ENCODE measurements around the gene HOXA3. TPM values are rescaled to one million over a fixed set of nuclear protein-coding genes. Genes with fewer than 3 reads are reported as not detected.
A peak's percentile ranks its signal among the peaks of the same experiment; 100 is the strongest.

HOXA3 gene
- polyA plus RNA-seq, 6 donors from 2014 or later, result not detected

GRCh38 chr7:27172823-27173510 lies 20.6 kb upstream of the HOXA3 start:
- Mint-ChIP-seq H3K9me3 (peaks cover 2 to 22% (median 5%) of the 10 kb centered on the region in 7 donors), H3K36me3 (peaks cover 0 to 18% of the 10 kb centered on the region in 2 donors), H3K4me1 (peaks cover 20 to 24% (median 22%) of the 10 kb centered on the region in 3 donors), H3K27ac (peak overlapping the region in 1 of 6 donors; percentile 96), H3K4me3 (peak overlapping the region in 6 of 8 donors; percentile 42 to 78 (median 69)), H3K27me3 (peaks cover 52 to 83% (median 62%) of the 10 kb centered on the region in 3 donors)
- ATAC-seq (ENCODE audit: low read depth in 2 of 2), result peak; percentile 14 to 25
- no peak for DNase-seq

GRCh38 chr7:27172315-27172774 lies 20.0 kb upstream of the HOXA3 start:
- Mint-ChIP-seq H3K4me1 (peaks cover 20 to 24% (median 23%) of the 10 kb centered on the region in 3 donors), H3K27me3 (peaks cover 46 to 83% (median 59%) of the 10 kb centered on the region in 3 donors), H3K27ac (peak overlapping the region in 4 of 6 donors; percentile 9 to 97 (median 89)), H3K36me3 (peaks cover 0 to 19% of the 10 kb centered on the region in 2 donors), H3K4me3 (peak overlapping the region; percentile 57 to 83 (median 76)), H3K9me3 (peaks cover 2 to 28% (median 5%) of the 10 kb centered on the region in 7 donors)
- no peak for ATAC-seq (ENCODE audit: low read depth in 2 of 2)
- no peak for DNase-seq

- Mint-ChIP-seq H3K27ac (peak overlapping the region in 4 of 6 donors; percentile 9 to 97 (median 89)), H3K9me3 (peaks cover 5 to 28% (median 7%) of the 10 kb centered on the region in 7 donors), H3K4me1 (peaks cover 24 to 29% (median 24%) of the 10 kb centered on the region in 3 donors), H3K27me3 (peaks cover 40 to 83% (median 62%) of the 10 kb centered on the region in 3 donors), H3K4me3 (peak overlapping the region; percentile 57 to 83 (median 73)), H3K36me3 (peaks cover 0 to 24% of the 10 kb centered on the region in 2 donors)
- ATAC-seq (ENCODE audit: low read depth in 2 of 2) (no peak), DNase-seq (no peak)
Measured at GRCh38 chr7:27171637-27172314, 19.4 kb upstream of the HOXA3 start.

- H3K27ac Mint-ChIP-seq, result peak overlapping the region in 4 of 6 donors; percentile 3 to 97 (median 89)
- DNase-seq (no peak), ATAC-seq (ENCODE audit: low read depth in 2 of 2) (no peak)
- peaks cover 0 to 24% of the 10 kb centered on the region in 2 donors for H3K36me3 Mint-ChIP-seq
- H3K27me3 Mint-ChIP-seq, result peaks cover 36 to 79% (median 60%) of the 10 kb centered on the region in 3 donors
- peaks cover 24 to 29% (median 24%) of the 10 kb centered on the region in 3 donors for H3K4me1 Mint-ChIP-seq
- H3K4me3 Mint-ChIP-seq, result peak overlapping the region in 3 of 8 donors; percentile 58 to 83 (median 77)
- peaks cover 5 to 28% (median 7%) of the 10 kb centered on the region in 7 donors for H3K9me3 Mint-ChIP-seq
Measured at GRCh38 chr7:27171325-27171636, 18.9 kb upstream of the HOXA3 start.

- Mint-ChIP-seq H3K9me3 (peaks cover 5 to 28% (median 7%) of the 10 kb centered on the region in 7 donors), H3K27ac (peak overlapping the region in 5 of 6 donors; percentile 54 to 96 (median 76)), H3K36me3 (peaks cover 2 to 24% of the 10 kb centered on the region in 2 donors), H3K4me3 (peak overlapping the region in 2 of 8 donors; percentile 68 to 83), H3K27me3 (peaks cover 30 to 76% (median 54%) of the 10 kb centered on the region in 3 donors), H3K4me1 (peaks cover 24 to 29% (median 24%) of the 10 kb centered on the region in 3 donors)
- DNase-seq (no peak), ATAC-seq (ENCODE audit: low read depth in 2 of 2) (no peak)
Measured at GRCh38 chr7:27170426-27171324, 18.3 kb upstream of the HOXA3 start.

- peaks cover 4 to 24% of the 10 kb centered on the region in 2 donors for H3K36me3 Mint-ChIP-seq
- H3K27ac Mint-ChIP-seq, result peak overlapping the region in 5 of 6 donors; percentile 31 to 91 (median 66)
- ATAC-seq (ENCODE audit: low read depth in 2 of 2) (no peak), DNase-seq (no peak)
- peaks cover 5 to 28% (median 7%) of the 10 kb centered on the region in 7 donors for H3K9me3 Mint-ChIP-seq
- peaks cover 27 to 71% (median 45%) of the 10 kb centered on the region in 3 donors for H3K27me3 Mint-ChIP-seq
- H3K4me1 Mint-ChIP-seq, result peaks cover 22 to 27% (median 24%) of the 10 kb centered on the region in 3 donors
- peak overlapping the region in 2 of 8 donors; percentile 68 to 83 for H3K4me3 Mint-ChIP-seq
Measured at GRCh38 chr7:27169658-27170425, 17.5 kb upstream of the HOXA3 start.

- DNase-seq (no peak), ATAC-seq (ENCODE audit: low read depth in 2 of 2) (no peak)
- Mint-ChIP-seq H3K4me3 (peak overlapping the region; percentile 1 to 87 (median 68)), H3K27me3 (peaks cover 32 to 71% (median 54%) of the 10 kb centered on the region in 3 donors), H3K27ac (peak overlapping the region in 5 of 6 donors; percentile 19 to 97 (median 90)), H3K9me3 (peaks cover 5 to 34% (median 7%) of the 10 kb centered on the region in 7 donors), H3K4me1 (peaks cover 28 to 32% (median 30%) of the 10 kb centered on the region in 3 donors), H3K36me3 (peaks cover 4 to 24% of the 10 kb centered on the region in 2 donors)
Measured at GRCh38 chr7:27168265-27168947, 16.0 kb upstream of the HOXA3 start.

- Mint-ChIP-seq H3K4me1 (peaks cover 28 to 32% (median 30%) of the 10 kb centered on the region in 3 donors), H3K36me3 (peaks cover 4 to 24% of the 10 kb centered on the region in 2 donors), H3K27me3 (peaks cover 36 to 77% (median 59%) of the 10 kb centered on the region in 3 donors), H3K4me3 (peak overlapping the region in 3 of 8 donors; percentile 60 to 87 (median 76)), H3K27ac (peak overlapping the region in 5 of 6 donors; percentile 27 to 97 (median 89)), H3K9me3 (peaks cover 5 to 34% (median 7%) of the 10 kb centered on the region in 7 donors)
- ATAC-seq (ENCODE audit: low read depth in 2 of 2), result no peak
- DNase-seq, result no peak
Measured at GRCh38 chr7:27167916-27168264, 15.5 kb upstream of the HOXA3 start.

- H3K4me1 Mint-ChIP-seq, result peaks cover 21 to 24% (median 23%) of the 10 kb centered on the region in 3 donors
- peak overlapping the region in 4 of 6 donors; percentile 64 to 98 (median 93) for H3K27ac Mint-ChIP-seq
- H3K27me3 Mint-ChIP-seq, result peaks cover 33 to 76% (median 57%) of the 10 kb centered on the region in 3 donors
- ATAC-seq (ENCODE audit: low read depth in 2 of 2) (no peak), DNase-seq (no peak)
- H3K4me3 Mint-ChIP-seq, result peak overlapping the region in 6 of 8 donors; percentile 16 to 87 (median 60)
- H3K36me3 Mint-ChIP-seq, result peaks cover 4 to 17% of the 10 kb centered on the region in 2 donors
- peaks cover 0 to 28% (median 5%) of the 10 kb centered on the region in 7 donors for H3K9me3 Mint-ChIP-seq
Measured at GRCh38 chr7:27166531-27167505, 14.4 kb upstream of the HOXA3 start.

GRCh38 chr7:27165996-27166530 lies 13.7 kb upstream of the HOXA3 start:
- no peak for DNase-seq
- peaks cover 17 to 21% (median 20%) of the 10 kb centered on the region in 3 donors for H3K4me1 Mint-ChIP-seq

More at GRCh38 chr7:27165996-27166530, 13.7 kb upstream of the HOXA3 start:
- Mint-ChIP-seq H3K27me3 (peaks cover 30 to 74% (median 50%) of the 10 kb centered on the region in 3 donors), H3K27ac (peak overlapping the region in 4 of 6 donors; percentile 86 to 97 (median 88)), H3K4me3 (peak overlapping the region in 6 of 8 donors; percentile 42 to 66 (median 48)), H3K9me3 (peaks cover 0 to 28% (median 5%) of the 10 kb centered on the region in 7 donors), H3K36me3 (peaks cover 4 to 14% of the 10 kb centered on the region in 2 donors)
- no peak for ATAC-seq (ENCODE audit: low read depth in 2 of 2)

Measured in naive B cell (primary cell).